Measurements from ENCODE around the gene E2F2.

GRCh38 chr1:23470282-23471070 lies 60.6 kb downstream of the E2F2 start:
- TF ChIP-seq ZNF274 (IDR thresholded peaks at IDR 0.05; ENCODE audit: low read depth, low read length), result no peak
- no peak for TF ChIP-seq YY1 (IDR thresholded peaks at IDR 0.05; ENCODE audit: insufficient read depth, insufficient read length)

Data from NT2/D1 (cell line).